Measurements from ENCODE around the gene TMPRSS4.

The TMPRSS4 gene

DNA sequence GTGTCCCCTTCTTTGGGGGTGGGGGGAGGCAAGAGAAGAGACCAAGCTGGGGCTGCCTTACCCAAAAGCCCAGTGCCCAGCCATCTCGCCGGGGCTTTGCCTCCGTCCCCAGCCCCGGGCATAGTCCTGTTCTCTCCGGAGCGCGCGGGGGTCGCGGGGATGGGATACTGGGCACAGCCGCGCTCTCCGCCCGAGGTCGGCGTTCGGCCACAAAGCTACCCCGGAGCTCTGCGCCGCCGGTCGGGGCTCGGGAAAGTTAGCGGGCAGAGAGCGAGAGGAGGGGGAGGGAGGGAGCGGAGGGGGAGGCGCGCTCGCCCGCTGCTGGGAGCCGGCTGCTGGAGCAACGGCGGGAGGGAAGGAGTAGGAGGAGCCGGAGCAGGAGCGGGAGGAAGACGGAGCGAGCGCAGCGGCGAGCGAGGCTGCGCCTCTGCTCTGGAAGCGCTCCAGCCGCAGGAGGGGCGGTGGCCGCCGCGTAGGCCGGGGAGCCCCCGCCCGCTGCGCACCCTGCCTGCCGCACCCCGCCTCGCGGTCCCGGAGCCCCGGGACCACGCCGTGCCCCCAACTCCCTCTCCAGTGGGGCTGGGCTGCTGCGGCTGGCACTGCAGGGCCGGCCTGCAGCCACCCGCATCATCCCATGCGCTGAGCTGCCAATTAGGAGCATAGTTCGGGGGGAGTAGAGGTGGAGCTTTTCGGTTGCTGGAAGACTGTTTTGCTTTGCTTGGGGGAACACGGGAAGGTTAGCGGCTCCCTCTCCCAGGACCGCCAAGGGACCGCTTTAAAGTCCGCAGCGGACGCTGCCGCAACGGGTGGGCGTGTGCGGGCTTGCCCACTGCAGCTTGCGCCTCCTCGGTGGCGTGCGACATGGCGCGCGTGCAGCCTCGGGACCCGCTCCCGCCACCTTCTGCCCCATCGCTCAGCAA is 75.9 kb downstream of the TMPRSS4 start, which contains the start of gene SCN4B:
SCN4B (minus strand) TSS at position 272 of the 920 bp plus-strand sequence; CDS start at position 122, 150 bp downstream.
- DNase-seq (ENCODE audit: low read depth in 1 of 2, low spot score in 1 of 2), result no peak

DNA sequence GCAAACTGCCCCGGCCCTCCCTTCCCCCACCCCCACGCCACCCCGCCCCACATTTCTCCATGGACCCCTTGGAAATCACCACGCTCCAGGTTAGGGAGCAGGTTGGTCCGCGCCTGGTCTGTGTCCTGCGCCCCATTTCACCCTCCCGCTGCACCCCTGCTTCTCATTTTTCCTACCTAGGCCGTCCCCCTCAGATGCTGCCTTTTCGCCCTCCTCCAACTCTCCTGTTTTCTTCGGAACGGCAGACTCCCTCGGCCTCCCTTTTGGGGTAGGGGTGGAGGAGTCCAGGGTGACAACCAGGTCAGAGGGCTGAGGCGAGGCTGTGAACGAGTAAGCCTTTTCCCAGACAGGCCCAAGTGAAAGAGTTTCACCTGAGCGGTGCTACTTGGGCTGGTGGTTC is 76.6 kb downstream of the TMPRSS4 start:
- DNase-seq (ENCODE audit: low read depth in 1 of 2, low spot score in 1 of 2), result no peak

DNA sequence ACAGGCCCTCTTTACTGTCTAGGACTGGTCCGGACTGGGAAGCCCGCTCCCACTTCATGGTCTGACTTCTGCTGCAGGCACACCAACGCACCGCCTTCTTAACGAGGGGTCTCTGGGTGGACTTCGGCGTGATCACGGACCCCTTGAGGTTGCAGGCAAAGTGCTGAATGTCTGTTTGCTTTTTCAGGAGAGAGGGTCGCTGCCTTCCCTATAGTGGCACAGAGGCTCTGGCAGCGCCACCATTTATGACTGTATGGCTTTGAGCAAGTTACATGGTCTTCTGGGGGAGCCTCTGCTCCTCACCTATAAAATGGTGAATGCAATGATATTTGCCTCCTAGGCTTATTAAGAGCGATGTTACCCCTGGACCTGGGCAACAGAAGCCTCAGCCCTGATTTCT is 77.1 kb downstream of the TMPRSS4 start:
- DNase-seq (ENCODE audit: low read depth in 1 of 2, low spot score in 1 of 2), result no peak

DNA sequence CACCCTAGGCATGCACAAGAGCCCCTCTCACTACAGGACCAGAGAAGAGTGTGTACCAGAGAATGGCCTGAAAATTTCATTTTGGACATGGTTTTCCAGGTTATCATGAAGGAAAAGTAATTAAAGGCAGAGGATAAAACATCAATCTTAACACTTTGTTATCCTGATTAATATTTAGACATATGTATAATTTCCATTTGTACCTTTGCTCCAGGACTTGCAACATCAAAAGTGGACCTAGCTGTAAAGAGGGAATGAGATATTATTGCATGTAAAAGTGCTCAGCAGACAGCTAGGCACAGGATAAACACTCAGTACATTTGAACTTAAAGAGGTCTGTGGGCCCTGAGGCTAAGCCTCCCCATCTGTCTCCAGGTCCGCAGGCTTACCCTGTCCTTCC is 77.8 kb downstream of the TMPRSS4 start:
- DNase-seq (ENCODE audit: low read depth in 1 of 2, low spot score in 1 of 2), result no peak

DNA sequence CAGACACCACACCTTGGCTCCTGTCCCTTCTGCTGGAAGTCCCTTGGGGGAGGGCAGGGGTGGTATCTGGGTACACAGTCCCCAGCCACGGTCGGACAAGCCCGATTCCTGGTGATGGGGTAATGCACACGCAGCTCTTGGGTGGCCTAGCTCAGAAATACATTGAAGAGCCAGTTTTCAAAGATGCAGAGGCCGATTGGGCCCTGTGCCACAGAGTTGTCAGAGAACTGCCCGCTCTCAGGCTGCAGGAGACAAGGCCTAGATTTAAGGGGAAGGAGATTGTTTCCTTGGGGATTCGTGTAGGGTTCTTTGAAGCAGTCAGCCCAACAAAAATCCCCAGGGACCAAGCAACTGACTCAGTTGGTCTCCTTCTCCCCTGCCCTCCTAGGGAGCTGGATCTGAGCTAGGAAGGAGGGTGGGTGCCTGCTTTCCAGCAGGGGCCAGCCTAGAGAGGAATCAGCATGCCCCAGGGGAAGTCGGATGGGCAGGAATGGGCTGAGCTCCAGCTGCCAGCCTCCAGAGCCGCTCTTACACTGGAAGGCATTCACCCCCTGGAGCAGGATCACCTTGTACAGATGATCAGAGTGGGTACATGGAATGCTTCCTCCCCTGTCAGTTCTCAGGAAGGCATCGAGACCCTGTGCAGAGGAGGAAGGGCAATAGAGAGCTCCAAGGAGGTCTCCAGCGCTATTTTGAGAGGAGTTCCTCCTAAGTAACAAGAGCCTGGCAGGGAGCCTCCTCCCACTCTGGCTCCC is 79.1 kb downstream of the TMPRSS4 start:
- DNase-seq (ENCODE audit: low read depth in 1 of 2, low spot score in 1 of 2), result no peak

DNA sequence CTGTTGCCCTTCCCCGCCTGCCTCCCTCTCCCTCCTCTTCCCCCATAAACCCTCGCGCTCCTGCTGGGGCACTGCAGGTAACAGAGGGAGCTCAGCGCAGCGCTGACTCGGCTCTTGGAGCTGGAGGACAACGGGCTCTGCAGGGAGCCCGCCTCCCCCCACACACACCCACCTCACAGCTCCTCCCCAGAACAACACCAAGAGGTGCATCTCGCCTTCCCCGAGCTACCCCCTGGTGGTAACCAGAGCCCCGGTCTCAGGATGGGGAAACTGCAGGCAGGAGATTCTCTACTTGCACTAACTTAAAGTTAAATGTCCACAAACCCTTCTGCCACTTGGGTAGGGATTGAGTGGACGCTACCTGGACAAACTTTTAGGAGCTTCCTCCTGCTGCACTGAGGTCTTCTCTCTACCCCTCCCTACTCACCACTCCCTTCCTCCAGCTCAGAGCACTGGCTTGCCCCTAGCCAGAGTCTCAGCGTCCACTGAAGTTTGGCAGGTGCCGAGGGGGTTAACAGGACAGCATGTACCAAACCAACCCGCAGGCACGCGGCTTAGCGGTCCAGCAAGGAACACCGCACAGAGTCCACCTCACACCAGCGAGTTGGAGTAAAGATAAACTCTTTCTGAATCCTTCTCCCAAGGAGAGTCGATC is 79.8 kb downstream of the TMPRSS4 start:
- DNase-seq (ENCODE audit: low read depth in 1 of 2, low spot score in 1 of 2), result no peak

DNA sequence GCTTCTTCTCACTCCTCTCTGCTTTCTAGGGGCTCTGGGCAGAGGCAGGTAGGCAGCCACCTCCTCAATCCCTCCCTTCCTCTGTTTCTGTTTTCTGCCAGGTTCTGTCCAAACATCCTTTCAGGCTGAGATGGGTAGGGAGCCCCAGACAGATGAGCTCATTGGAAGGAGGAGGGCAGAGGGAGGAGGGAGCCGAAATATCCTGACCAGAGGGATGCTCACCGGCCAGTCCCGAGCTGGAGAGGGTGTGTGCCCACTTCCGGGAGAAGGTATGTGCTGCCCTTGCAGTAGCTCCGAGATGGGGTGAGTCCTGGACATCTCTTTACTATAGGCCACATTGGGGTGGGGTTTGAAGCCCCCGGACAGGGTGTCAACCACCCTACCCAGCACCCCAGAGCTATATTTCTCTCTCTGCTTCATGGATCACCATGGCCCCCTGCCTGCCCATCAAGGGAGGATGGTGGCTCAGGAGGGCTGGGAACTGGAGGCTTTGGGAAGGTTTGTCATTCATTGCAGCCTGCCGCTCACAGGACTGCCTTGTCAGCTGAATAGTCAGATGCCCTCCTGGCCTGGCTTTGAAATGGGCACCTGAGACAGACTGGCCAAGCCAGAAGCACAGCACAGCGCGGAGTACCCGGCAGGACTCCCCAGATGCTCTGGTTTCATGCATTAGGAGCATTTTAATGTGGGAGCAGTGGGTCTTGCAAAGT is 80.5 kb downstream of the TMPRSS4 start:
- DNase-seq (ENCODE audit: low read depth in 1 of 2, low spot score in 1 of 2), result no peak

DNA sequence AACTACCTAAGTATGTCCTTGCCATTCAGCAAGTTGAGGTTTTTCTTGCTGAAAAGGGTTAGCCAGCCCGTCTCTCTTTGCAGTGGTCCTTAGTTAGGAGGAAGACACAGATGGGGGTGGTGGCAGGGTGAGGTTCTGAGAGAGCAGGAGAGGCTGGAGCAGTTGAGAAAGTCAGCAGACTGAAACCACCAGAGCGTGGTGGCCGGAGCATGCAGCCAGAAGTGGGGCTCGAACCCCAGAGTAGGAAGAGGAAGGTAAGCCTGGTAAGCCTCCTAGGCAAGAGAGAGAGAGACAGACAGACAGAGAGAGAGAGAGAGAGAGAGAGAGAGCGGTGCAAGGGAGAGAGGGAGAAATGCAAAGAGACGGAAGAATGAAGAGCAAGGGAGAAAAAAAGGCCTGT is 84.9 kb downstream of the TMPRSS4 start:
- no peak for DNase-seq (ENCODE audit: low read depth in 1 of 2, low spot score in 1 of 2)

DNA sequence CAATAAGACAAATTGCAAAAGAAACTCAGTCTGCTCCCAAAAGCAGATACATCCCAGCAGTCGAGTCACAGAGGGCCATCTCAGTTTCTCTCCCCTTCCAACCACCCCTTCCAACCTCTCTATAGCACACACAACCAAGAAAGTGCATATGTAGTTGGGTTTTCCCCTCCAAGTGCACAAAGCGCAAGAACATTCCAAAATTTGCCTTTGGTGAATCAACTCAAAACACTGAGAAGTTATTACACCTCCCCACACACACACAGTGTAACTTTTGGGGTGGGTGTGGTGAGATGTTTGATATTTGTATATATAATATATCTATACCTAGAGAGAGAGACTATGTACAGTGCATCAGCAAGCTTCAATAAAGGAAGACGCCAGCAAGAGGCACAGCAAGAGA is 86.0 kb downstream of the TMPRSS4 start:
- no peak for DNase-seq (ENCODE audit: low read depth in 1 of 2, low spot score in 1 of 2)

DNA sequence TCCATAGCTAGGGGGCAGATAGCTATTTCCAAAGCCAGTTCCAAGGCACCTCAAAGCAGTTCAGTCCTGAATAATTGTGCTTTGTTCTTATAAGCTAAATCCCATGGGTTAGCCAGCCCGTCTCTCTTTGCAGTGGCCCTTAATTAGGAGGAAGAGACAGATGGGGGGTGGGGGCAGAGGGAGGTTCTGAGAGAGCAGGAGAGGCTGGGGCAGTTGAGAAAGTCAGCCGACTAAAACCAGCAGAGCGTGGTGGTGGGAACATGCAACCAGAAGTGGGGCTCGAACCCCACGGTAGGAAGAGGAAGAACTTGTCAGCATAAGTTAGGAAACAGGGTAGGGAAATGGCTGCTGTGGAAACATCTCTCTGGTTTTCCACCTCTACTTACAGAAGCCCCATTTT is 86.6 kb downstream of the TMPRSS4 start:
- no peak for DNase-seq (ENCODE audit: low read depth in 1 of 2, low spot score in 1 of 2)

DNA sequence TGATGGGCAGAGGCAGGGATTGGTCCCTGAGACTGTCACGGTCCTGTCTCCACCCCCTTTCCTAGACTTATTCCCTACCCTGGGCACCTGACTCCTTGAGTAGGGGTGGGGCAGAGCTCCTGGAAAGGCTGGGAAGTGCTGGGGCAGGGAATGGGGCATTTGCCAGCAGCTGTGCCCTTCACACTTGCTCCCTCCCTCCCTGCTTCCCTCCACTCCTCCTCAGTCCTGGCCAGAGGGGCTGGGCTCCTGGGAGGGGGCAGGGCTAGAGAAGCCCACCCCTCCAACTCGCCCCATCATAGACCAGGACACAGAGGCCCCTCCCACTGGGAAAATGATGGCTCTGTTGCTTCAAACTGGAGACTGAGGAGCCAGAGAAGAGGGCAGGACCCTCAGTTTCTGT is 88.0 kb downstream of the TMPRSS4 start:
- DNase-seq (ENCODE audit: low read depth in 1 of 2, low spot score in 1 of 2), result no peak

DNA sequence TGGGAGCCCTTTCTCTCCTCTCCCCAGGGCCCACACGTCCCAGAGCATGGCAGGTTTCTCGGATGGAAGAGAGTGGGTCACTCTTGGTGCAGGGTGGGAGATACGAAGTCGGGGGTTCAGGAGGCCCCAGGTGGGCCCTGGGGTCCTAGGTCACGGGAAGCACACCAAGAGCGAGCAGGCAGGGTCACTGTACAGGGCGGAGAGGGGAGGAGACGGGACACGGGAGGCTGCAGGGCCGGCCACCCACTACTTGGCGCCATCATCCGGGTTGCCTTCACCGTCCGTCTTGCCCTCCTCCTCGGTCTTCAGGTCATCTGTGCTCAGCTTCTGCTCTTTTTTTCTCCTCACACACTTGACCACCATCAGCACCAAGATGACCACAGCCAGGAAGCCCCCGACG is 89.8 kb downstream of the TMPRSS4 start:
- DNase-seq (ENCODE audit: low read depth in 1 of 2, low spot score in 1 of 2), result no peak

DNA sequence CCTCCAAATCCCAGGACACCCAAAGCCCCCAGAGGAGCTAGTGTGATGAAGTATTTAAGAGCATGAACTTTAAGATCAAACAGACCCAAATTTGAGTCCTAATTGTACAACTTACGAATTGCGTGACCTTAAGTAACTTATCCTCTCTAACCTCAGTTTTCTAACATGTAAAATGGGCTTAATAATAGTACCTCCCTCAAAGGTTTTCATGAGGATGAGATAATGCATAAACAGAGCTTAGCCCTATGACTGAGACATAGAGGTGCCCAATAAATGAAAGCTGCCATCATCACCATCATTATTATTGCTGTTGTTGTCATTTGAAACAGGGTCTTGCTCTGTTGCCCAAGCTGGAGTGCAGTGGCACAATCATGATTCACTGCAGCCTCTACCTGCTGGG is 90.4 kb downstream of the TMPRSS4 start:
- no peak for DNase-seq (ENCODE audit: low read depth in 1 of 2, low spot score in 1 of 2)

DNA sequence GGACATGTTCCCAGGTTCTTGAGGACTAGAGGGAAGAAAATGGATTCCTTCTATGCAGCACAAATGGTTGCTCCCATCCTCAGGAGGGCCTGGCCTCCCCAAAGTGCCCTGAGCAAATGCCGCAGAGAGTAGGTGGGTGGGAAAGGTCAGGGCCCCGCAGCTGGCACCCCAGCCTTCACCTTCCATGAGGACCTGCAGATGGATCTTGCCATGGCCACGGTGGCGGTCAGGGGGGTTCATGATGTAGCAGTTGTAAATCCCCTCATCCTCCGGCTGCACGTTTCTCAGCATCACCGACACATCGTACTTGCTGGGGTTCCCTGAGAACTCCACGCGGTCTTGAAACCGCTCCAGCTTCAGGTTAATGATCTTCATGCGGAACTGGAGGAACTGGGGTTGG is 91.0 kb downstream of the TMPRSS4 start:
- no peak for DNase-seq (ENCODE audit: low read depth in 1 of 2, low spot score in 1 of 2)

DNA sequence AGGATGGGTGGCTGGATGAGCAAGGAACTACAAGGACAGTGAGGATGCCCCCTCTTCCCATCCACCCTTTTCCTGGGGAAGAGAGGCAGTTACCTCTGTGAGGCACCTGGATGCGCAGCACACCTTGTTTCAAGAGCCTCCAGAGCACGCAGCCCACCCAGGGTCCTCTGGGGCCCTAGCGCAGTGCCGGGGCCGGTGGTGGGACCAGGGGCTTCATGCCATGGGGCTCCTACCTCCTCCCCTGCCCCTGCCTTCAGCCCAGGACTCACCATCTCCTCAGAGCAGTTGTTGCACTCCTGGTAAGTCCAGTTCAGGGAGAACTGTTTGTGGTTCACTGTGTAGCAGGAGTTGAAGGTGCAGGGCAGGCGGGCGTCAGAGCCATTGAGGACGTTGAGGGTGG is 91.4 kb downstream of the TMPRSS4 start:
- DNase-seq (ENCODE audit: low read depth in 1 of 2, low spot score in 1 of 2), result no peak

DNA sequence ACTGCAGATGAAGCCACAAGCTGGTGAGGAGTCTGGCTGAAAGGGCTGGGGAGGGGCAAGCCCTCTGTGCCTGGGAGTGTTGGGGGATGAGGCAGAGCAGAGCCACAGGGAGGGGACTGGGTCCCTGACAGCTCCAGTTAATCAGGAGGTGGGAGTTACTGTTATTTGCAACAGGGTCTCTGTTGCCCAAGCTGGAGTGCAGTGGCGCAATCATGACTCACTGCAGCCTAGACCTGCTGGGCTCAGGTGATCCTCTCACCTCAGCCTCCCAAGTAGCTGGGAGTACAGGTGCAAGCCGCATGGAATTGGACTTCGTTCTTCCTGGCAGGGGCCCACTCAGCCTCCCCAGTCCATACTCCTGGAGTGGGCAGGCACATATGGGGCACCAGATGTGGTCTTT is 91.9 kb downstream of the TMPRSS4 start:
- no peak for DNase-seq (ENCODE audit: low read depth in 1 of 2, low spot score in 1 of 2)

DNA sequence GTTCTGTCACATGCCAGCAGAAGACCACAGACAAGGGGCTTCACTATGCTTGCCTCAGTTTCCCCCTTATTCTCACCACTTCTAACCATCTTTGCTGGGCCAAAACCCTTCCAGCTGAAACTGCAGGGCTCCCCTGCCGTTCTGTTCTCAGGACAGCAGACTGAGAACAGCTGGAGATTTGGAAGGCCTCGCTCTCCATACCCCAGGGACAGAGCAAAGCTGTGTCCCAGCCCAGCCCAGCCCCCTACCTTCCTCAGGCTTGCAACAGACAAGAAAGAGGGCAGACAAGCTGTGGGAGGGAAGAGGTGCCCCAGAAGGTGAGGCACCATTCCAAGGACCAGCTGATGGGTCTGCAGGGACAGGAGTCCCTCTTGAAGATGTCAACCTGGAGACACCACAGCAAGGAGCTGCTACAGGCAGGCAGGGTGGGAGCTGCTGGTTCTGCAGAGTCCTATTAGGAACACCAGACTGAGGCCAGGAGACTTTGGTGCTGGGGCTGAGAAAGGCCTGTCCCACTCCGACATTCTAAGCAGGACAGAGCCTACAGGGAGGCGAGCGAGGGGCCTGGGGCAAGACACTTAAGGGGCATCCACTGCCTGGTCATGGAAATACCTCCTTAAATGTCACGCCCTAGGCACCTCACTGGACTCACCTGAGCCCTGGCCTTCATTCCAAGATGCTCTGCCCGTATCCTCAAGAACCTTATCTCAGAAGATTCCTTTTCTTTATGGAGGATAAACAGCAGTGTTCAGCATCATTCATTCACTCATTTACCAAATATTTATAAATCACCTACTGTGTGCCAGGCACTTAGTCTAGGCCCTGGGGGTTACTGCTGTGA is 92.6 kb downstream of the TMPRSS4 start:
- no peak for DNase-seq (ENCODE audit: low read depth in 1 of 2, low spot score in 1 of 2)

DNA sequence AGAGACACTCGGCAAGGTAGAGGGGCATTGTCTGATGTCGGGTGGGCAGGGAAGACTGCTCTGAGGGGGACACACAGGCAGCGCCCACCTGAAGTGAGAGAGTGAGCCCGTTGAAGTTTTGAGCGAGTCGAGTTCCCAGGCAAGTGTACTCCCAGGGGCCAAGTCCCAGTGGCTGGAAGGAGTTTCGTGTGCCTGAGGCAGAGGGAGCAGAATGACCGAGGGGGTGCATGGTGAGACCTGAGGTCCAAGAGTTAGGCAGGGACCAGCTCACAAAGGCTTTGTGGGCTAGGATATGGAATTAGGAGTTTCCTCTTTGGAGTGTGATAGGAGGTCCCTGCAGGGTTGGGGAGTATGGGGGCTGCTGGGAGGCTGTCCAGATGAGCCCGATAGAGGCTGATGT is 93.4 kb downstream of the TMPRSS4 start:
- no peak for DNase-seq (ENCODE audit: low read depth in 1 of 2, low spot score in 1 of 2)

DNA sequence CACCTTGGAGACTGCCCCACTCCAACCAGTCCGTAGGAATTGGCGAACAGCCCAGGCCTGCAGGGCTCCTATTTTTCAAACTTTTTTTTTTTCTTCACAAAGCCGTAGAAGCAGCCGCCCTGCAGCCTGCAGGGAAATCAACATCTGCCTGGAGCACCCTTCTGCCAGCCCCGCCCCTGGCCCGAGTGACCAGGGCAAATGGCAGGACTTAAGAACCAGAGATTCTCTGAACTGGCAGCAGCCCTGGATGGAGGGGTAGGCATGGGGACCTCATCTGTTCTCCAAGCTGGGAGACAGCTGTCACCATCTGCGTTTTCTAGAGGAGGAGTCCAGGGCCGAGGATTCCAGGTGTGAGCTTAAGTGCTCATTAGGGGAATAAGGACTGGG is 94.0 kb downstream of the TMPRSS4 start:
- DNase-seq (ENCODE audit: low read depth in 1 of 2, low spot score in 1 of 2), result no peak

Measured in activated CD4-positive, alpha-beta T cell treated with anti-CD3 and anti-CD28 coated beads, Interleukin-2, amount 50 U/mL, for 24 hours (primary cell).